ENCODE measurements around the gene HEG1.
A peak's percentile ranks its signal among the peaks of the same experiment; 100 is the strongest.

Gene HEG1

DNA sequence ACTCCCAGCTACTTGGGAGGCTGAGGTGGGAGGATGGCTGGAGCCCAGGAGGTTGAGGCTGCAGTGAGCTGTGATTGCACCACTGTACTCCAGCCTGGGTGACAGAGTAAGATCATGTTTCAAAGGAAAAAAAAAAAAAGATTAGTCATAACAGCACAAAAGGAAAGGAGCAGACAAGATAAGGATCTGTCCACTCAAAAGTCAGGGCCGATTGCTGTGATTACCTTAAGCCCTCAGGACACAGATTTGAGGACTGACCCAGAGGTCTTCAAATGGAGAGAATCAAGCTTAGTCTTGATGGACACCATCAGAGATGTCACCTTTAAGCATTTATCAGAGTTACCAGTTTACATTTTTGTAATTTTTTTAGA, 23.9 kb upstream of the HEG1 start:
- TF ChIP-seq, protein P1, sequence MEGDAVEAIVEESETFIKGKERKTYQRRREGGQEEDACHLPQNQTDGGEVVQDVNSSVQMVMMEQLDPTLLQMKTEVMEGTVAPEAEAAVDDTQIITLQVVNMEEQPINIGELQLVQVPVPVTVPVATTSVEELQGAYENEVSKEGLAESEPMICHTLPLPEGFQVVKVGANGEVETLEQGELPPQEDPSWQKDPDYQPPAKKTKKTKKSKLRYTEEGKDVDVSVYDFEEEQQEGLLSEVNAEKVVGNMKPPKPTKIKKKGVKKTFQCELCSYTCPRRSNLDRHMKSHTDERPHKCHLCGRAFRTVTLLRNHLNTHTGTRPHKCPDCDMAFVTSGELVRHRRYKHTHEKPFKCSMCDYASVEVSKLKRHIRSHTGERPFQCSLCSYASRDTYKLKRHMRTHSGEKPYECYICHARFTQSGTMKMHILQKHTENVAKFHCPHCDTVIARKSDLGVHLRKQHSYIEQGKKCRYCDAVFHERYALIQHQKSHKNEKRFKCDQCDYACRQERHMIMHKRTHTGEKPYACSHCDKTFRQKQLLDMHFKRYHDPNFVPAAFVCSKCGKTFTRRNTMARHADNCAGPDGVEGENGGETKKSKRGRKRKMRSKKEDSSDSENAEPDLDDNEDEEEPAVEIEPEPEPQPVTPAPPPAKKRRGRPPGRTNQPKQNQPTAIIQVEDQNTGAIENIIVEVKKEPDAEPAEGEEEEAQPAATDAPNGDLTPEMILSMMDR (IDR thresholded peaks at IDR 0.05; ENCODE audit: low read depth, low read length), result no peak
- DNase-seq (ENCODE audit: low read depth in 2 of 2), result no peak
- H3K4me3 ChIP-seq (replicated peaks in 1 of 2; ENCODE audit: low read depth in 2 of 2, low read length in 2 of 2), result no peak overlapping the region

DNA sequence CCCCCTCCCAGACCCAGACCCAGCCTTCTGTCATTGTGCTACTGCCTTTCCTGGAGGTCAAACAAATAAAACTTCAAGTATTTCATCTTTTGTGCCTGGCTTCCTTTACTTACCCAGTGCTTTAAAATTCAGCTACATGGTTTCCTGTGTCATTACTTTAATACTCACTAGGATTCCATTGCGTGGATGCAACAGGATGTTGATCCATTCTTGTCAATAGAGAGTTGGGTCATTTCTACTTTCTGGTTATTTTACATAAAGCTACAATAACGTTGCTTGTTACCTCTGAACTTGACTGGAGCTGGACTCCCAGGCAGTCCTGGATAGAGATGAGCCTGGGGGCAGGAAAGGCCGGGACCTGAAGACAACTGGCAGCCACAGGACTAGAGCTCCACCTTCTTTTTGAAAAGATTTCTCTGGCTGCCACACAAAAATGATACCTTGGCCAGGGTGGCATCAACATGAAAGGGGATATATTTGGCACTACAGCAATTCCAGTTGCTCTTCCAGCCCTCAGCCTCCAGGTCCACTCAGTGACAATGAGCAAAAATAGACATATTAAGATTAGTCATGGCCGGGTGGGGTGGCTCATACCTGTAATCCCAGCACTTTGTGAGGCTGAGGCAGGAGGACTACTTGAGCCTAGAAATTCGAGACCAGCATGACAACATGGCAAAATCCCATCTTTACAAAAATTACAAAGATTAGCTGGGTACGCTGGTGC, 23.3 kb upstream of the HEG1 start:
- DNase-seq (ENCODE audit: low read depth in 2 of 2), result peak in 1 of 2 donors; percentile 57
- TF ChIP-seq, protein P1 (IDR thresholded peaks at IDR 0.05; ENCODE audit: low read depth, low read length), result no peak
- H3K4me3 ChIP-seq (replicated peaks in 1 of 2; ENCODE audit: low read depth in 2 of 2, low read length in 2 of 2), result no peak overlapping the region

DNA sequence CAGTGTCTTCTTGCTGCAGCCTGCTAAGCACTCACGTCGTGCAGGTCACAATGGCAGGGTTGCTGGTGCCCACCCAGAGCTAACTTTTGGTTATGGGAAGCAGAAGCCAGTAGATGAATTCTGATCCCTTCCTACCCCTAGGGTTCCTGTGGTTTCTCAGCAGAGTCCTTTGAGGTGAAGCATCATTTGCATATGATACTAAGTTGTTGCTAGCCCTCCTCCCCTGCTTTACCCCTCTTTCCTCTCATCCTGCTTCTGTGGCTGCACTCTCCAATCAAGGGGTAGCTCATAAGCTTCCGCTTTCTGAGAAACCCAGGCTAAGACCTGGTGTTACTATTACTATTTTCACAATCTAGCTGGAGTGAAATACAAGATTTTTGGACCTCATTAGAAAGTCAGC, 22.1 kb upstream of the HEG1 start:
- DNase-seq (ENCODE audit: low read depth in 2 of 2), result no peak
- TF ChIP-seq, protein P1 (IDR thresholded peaks at IDR 0.05; ENCODE audit: low read depth, low read length), result no peak
- H3K4me3 ChIP-seq (replicated peaks in 1 of 2; ENCODE audit: low read depth in 2 of 2, low read length in 2 of 2), result no peak overlapping the region

DNA sequence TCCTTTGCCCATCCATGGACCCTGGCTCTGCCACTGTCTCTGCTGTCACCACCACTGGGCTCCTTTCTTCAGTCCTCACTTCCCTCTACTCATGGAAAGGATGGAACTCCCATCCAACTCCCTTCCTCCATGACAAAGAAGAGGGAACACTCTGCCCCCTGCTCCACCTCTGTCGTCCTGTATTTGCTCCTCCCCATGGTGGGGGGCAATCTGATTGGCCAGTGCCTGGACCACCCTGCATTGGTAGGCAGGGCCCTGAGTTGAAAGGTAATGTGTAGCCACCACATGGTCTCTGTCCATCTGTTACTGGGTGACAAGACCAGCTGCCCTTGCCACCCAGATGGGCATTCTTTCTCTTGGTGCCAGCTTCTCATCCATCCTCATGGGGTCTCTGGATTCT, 20.7 kb upstream of the HEG1 start:
- TF ChIP-seq, protein P1 (IDR thresholded peaks at IDR 0.05; ENCODE audit: low read depth, low read length), result no peak
- no peak overlapping the region for H3K4me3 ChIP-seq (replicated peaks in 1 of 2; ENCODE audit: low read depth in 2 of 2, low read length in 2 of 2)
- no peak for DNase-seq (ENCODE audit: low read depth in 2 of 2)

DNA sequence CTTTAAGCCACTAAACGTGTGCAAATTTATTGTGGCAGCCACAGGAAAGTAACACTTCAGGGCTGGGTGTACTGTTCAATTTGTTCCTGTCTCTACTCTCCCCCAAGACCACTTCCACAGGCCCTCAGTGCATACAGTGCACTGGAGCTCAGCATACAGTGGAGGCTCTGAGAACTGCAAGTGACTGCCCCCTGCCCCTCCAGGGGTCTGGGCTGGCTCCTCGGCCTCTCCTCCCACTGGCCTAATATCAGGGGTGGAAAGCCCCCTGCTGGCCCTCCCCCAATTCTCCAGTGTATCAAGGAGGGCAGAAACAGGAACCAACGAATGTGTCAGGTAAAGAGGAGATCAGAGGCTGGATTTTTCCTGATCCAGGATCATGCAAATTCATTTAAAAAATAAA, 19.9 kb upstream of the HEG1 start:
- TF ChIP-seq, protein P1 (IDR thresholded peaks at IDR 0.05; ENCODE audit: low read depth, low read length), result no peak
- H3K4me3 ChIP-seq (replicated peaks in 1 of 2; ENCODE audit: low read depth in 2 of 2, low read length in 2 of 2), result no peak overlapping the region
- DNase-seq (ENCODE audit: low read depth in 2 of 2), result no peak

DNA sequence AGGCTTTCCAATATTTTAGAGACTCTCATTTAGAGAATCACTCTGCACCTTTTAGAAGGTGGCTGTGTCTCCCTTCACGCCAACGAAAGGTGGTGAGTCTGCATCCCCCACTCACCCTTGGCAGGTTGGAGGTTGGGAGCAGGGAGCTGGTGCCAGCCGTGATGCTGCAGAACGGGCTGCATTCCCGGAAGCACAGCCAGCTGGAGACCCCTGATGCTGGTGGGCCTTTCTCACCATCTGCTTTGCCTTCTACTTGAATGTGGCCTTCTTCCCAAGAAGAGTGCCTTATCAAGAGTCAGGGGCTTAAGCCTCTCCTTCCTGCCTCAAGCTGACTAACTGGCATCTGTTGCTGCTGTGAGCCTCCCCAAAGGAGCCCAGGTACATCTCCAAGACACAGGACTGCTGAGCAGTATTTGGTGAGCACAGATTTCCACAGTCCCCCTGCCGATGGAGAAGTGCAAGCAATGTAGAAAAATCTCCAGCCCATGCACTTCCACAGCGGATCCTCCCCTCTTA, 17.7 kb upstream of the HEG1 start:
- TF ChIP-seq, protein P1 (IDR thresholded peaks at IDR 0.05; ENCODE audit: low read depth, low read length), result no peak
- no peak for DNase-seq (ENCODE audit: low read depth in 2 of 2)
- no peak overlapping the region for H3K4me3 ChIP-seq (replicated peaks in 1 of 2; ENCODE audit: low read depth in 2 of 2, low read length in 2 of 2)
